ENCODE data around the gene ABHD12. TPM values are rescaled to one million over a fixed set of nuclear protein-coding genes. Genes with fewer than 3 reads are reported as not detected.

The ABHD12 gene
- total and polyA plus RNA-seq, 2 donors (not counting 3 experiments of a cell fraction or from before 2014, with no cell fraction given), result 19.2 to 36.0 TPM

DNA sequence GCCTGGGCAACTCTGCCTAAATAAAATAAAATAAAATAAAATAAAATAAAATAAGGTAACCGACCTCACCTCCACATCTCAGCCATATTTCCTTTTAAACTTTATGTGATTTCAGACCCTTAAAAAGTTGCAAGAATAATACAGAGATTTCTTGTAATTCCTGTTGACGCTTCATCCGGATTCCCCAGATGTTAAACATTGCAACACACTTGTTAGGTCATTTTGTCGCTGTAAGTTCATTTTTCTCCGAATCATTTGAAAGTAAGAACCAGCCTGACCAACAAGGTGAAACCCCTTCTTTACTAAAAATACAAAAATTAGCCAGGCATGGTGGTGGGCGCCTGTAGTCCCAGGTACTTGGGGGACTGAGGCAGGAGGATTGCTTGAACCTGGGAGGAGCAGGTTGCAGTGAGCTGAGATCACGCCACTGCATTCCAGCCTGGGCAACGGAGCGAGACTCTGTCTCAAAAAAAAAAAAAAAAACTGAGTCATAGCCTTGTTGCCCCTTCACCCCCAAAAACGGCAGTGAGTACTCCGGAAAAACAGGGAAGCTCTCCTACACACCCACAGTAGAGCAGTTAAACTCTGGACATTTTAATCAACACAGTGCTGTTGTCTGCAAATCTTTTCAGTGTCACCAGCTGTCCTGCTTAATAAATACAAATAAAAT, 136.9 kb downstream of the ABHD12 start:
- Histone ChIP-seq H3K27me3 (ENCODE audit: control insufficient read depth in 2 of 2, insufficient read depth in 2 of 2, low read length in 2 of 2) (no peaks in the 10 kb centered on the region), H2AFZ (ENCODE audit: low read depth, low read length) (no peak overlapping the region), H3K36me3 (ENCODE audit: control insufficient read depth in 2 of 2, extremely low read depth in 1 of 2, insufficient read depth in 2 of 2, low read length in 2 of 2) (peaks cover 2 to 3% of the 10 kb centered on the region in 2 experiments), H3K9ac (replicated peaks; ENCODE audit: extremely low read depth, insufficient read depth, low read length) (no peak overlapping the region), H3K4me3 (replicated peaks in 1 of 3; ENCODE audit: insufficient read depth in 1 of 3, low read depth in 1 of 3, low read length in 3 of 3) (no peak overlapping the region), H3K27ac (ENCODE audit: insufficient read depth, low read depth, low read length) (no peak overlapping the region), H4K20me1 (replicated peaks; ENCODE audit: control insufficient read depth, extremely low read depth, insufficient read depth, low read length) (no peaks in the 10 kb centered on the region), H3K79me2 (ENCODE audit: control insufficient read depth, insufficient read depth, low read length) (peaks cover 83% of the 10 kb centered on the region), H3K9me1 (replicated peaks; ENCODE audit: control insufficient read depth, extremely low read depth, insufficient read depth, low read length) (no peaks in the 10 kb centered on the region), H3K4me2 (ENCODE audit: insufficient read depth, low read length) (no peak overlapping the region), H3K4me1 (ENCODE audit: control insufficient read depth, extremely low read depth, insufficient read depth, low read length) (peaks cover 11% of the 10 kb centered on the region), H3K9me3 (replicated peaks; ENCODE audit: control insufficient read depth, insufficient read depth, low read length) (no peaks in the 10 kb centered on the region)
- TF ChIP-seq JUN (IDR thresholded peaks at IDR 0.05; ENCODE audit: borderline replicate concordance, insufficient read depth, insufficient read length, low read depth) (no peak), FOS (IDR thresholded peaks at IDR 0.05; ENCODE audit: borderline replicate concordance, insufficient read depth, low read length) (no peak), GATA2 (IDR thresholded peaks at IDR 0.05; ENCODE audit: insufficient read depth, insufficient read length, low read depth, low read length) (no peak), MYC (IDR thresholded peaks at IDR 0.05; ENCODE audit: low read depth, low read length) (no peak), POLR2AphosphoS5 (IDR thresholded peaks at IDR 0.05; ENCODE audit: insufficient read depth, low read depth, low read length) (no peak), EZH2 (IDR thresholded peaks at IDR 0.05; ENCODE audit: borderline replicate concordance, low read depth, low read length, severe bottlenecking) (no peak), POLR2A (IDR thresholded peaks at IDR 0.05; ENCODE audit: low read depth, low read length) (no peak)
- TF ChIP-seq, protein P1, sequence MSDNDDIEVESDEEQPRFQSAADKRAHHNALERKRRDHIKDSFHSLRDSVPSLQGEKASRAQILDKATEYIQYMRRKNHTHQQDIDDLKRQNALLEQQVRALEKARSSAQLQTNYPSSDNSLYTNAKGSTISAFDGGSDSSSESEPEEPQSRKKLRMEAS (IDR thresholded peaks at IDR 0.05; ENCODE audit: insufficient read depth, insufficient read length), result no peak
- TF ChIP-seq, protein P2, sequence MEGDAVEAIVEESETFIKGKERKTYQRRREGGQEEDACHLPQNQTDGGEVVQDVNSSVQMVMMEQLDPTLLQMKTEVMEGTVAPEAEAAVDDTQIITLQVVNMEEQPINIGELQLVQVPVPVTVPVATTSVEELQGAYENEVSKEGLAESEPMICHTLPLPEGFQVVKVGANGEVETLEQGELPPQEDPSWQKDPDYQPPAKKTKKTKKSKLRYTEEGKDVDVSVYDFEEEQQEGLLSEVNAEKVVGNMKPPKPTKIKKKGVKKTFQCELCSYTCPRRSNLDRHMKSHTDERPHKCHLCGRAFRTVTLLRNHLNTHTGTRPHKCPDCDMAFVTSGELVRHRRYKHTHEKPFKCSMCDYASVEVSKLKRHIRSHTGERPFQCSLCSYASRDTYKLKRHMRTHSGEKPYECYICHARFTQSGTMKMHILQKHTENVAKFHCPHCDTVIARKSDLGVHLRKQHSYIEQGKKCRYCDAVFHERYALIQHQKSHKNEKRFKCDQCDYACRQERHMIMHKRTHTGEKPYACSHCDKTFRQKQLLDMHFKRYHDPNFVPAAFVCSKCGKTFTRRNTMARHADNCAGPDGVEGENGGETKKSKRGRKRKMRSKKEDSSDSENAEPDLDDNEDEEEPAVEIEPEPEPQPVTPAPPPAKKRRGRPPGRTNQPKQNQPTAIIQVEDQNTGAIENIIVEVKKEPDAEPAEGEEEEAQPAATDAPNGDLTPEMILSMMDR (IDR thresholded peaks at IDR 0.05; ENCODE audit: extremely low read depth in 1 of 2, insufficient read depth in 1 of 2, low read depth in 1 of 2, low read length in 2 of 2), result no peak
- BruUV-seq (replicated peaks), result no TSS peak
- dilution Hi-C loops (cut with MboI; ENCODE audit: extremely low pct_ligation_motif_present, low sequenced_read_pairs) (no loop called here), intact Hi-C loops (cut with micrococcal nuclease) (no loop called here)
- ChIA-PET CTCF (interaction anchor here (1.1 to 1.2 kb wide), 2 partner anchors 7 to 46 kb away, joined by 3 read pairs; no protein-coding TSS in a partner anchor), POLR2A (interaction anchor here (0.7 kb wide), 1 partner anchor 33 kb away, joined by 3 read pairs; no protein-coding TSS in a partner anchor)
- DNase-seq (ENCODE audit: low read depth, low spot score) (no peak), FAIRE-seq (no peak)
